ENCODE results near the gene ZNF460. TPM values are rescaled to one million over a fixed set of nuclear protein-coding genes. Genes with fewer than 3 reads are reported as not detected.
A peak's percentile ranks its signal among the peaks of the same experiment; 100 is the strongest.

The ZNF460 gene
- total RNA-seq, 1 donor from 2014 or later: 155 TPM

DNA sequence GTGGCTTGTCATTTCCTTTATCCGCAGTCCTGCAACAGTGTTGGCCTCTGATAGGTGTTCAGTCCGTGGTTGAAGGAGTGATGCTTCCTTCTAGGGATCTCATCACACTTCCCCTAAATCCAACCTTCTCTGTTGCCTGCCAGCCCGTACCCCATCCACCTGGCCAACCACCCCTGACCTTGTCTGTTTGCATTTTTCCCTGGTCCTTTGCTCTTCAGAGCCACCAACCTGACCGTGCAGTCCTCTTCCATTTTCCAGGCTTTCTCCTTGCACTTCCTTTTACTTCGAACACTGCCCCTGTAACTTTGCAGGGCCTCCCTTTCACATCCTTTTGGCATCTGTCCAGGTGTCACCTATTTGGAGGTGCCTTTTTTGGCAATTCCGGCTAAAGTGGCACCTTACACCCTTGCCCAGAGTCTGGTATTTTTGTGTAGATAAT is 696 bp downstream of the ZNF460 start:
- no peak for DNase-seq

DNA sequence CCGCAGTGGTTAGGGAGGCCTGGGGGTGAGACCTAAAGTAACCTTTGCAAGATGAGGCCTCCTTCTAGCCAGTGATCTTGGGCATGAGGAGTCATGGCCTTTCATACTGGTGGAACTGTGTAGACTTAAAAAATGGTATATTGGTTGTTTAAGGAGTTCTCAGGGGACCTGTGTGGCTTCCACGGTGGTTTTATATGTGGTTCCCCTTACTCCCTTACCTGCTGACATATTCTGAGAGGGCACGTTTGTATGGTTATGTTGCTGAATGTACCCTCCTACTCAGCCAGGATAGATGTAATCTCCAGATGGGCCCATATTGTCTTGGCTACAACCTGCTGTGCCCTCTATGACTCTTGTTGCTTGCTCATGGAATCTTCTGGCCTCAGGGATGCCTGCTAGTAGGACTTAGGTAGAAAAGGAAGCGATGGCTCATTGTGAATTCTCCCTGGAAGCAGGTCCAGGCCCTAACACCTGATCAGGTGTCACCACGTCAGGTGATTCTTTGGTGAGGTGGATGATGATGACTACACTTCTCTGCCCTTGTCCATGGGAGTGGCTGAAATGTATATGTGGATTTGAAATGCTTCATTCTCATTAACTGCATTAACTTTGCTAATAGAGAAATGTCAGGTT is 1.8 kb downstream of the ZNF460 start:
- DNase-seq: no peak

DNA sequence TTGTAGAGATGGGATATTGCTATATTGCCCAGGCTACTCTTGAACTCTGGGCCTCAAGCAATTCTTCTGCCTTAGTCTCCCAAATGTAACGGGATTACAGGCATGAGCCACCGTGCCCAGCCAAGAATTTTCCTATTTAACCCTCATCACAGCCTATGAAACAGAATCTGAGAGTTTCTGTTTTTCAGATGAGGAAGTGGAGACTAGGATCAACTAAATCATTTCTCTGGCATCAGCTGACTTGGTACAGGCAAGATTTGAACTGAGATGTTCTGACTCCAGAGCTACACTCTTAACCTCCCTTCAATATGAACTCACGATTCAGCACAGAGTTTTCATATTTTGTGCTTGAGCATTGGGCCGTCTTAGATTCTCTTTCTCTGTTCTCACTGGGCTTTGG is 8.1 kb downstream of the ZNF460 start:
- no peak for DNase-seq

DNA sequence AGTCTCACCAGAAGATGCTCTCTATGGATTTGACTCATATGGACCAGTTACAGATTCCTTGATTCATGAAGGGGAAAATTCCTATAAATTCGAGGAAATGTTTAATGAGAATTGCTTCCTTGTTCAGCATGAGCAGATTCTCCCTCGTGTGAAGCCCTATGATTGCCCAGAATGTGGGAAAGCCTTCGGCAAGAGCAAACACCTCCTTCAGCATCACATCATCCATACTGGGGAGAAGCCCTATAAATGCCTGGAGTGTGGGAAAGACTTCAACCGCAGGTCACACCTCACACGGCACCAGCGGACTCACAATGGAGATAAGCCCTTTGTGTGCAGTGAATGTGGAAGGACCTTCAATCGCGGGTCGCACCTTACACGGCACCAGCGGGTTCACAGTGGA is 10.7 kb downstream of the ZNF460 start:
- DNase-seq: no peak

DNA sequence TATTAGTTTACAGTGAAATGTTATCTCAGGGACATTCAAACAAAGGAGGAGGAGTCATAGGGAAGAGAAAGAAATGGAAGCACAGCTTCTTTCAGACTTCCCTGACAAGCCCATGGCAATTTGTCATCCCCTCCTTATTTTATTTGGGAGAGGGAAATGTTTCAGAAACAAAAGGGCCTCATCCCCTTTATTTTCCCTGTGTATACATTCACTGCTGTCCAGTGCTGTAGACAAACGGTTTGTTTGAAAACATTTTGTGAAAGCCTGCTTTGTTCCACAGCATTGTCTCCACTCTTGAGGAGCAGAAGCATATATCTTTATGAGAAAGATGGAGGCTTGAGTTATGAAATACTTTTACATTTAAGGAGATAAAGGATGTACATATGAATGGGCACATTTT is 12.3 kb downstream of the ZNF460 start:
- DNase-seq: no peak

DNA sequence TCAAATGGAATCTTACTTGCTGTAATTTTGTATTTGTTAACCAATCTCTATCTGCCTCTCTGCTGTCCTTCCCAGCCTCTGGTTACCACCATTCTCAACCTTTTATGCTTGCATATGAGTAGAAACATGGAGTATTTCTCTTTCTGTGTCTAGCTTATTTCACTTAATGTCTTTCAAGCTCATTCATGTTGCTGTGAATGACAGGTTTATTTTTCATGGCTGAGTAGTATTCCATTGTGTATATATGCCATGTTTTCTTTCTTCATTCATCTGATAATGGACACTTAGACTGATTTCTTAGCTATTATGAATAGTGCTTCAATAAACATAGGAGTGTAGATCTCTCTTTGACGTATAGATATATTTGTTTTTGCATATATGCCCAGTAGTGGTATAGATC is 13.4 kb downstream of the ZNF460 start:
- DNase-seq: no peak

DNA sequence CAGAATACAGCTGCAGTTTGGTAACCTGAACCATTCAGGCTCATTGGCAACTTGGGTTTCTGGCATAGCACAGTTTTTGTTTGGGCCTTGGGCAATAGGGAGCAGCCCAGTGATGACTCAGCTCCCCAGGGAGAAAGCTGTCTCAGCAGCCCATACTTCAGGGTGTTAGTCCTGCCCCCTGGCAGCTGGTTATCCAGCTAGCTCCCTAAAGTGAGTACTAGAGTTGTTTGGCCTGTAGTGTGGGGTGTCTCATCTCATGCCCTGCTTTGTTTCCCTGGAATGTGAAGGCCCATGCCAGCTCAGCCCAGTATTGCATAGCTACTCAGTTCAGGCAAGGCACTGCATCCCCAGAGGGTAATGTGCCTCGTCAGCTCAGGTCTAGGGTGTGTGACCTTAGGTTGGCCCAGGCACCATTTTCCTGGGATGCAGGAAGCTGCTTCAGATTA is 21.8 kb downstream of the ZNF460 start:
- DNase-seq: no peak

DNA sequence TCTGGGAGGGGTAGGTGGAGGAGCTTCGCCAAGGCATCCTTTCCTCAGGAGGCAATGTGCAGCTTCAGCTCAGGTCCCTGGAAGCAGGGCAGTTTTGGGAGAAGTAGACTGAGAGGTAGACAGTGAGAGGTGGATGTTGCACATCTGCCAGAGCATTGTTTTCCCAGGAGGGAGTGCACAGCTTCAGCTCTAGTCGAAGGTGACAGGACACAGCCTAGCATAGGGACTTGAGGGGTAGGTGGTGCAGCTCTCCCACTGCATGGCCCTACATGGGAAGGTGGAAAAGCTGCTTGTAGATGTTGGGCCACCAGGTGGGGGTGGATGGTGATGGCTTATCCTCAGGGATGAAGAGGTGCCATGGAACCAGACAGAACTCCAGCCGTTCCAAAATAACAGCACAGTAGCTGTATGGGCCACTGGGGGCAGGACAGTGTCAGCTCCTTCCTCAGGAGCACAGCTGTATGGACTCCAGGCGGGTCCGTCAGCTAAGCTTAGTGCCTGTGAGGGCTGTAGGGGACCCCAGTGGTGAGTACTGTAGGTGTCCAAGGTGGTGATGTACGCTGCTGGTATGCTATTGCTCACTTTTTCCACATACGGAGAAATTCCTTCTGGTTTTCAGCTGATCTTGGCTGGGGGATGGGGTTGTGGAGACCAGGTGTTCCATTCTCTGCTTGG is 22.6 kb downstream of the ZNF460 start:
- no peak for DNase-seq

DNA sequence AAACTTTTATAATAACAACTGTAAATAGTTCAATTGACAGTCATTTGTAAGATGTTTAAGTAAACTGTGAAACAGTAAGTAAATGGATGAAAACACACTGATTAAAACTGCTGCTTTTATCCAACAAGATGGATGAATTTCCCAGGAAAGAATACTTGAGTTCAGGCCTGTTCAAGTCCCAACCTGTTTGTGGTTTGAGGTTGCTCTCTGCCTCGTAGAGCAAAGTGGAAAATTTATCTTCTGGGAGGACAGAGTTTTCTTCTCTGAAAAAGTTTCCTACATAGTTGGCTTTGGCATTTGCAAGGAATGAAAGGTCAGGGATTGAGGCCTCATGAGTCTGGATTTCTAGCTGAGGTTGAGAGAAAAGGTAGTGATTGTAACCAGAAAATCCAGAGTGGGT is 24.8 kb downstream of the ZNF460 start:
- DNase-seq: no peak

DNA sequence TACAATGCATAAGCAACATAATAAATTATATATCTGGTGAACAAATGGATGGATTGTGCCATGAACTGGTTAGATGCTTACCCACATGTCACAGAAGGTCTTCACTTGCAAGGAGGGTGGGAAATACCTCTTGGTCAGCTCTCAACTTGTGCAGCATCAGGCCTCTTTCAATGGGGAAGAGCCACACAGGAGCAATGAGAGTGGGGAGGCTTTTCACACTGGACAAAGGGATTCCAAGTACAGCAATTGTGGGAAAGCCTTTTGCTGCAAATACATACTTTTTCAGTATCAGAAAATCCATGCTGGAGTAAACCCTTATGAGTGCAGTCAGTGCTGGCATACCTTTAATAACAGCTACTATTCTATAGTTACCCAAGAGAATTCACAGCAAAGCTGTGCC is 28.2 kb downstream of the ZNF460 start:
- DNase-seq: no peak

DNA sequence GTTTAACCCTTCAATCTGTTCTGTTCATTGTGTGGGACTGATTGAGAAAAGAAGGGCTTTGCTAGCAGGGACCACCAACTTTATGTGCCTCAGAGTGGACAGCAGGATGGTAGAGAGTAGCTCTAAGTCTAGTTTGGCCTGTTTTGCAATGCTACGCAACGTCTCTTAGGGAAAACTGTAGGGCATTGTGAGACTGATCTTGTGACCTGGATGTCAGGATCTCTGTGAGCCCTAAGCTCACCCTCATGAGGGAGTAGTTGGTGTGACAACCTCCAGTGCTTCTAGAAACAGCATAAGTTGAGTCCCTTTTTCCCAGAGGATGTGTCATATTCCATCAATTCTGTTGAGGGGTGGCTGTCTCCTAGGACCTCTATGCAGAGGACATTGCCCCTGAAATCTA is 30.5 kb downstream of the ZNF460 start:
- no peak for DNase-seq

DNA sequence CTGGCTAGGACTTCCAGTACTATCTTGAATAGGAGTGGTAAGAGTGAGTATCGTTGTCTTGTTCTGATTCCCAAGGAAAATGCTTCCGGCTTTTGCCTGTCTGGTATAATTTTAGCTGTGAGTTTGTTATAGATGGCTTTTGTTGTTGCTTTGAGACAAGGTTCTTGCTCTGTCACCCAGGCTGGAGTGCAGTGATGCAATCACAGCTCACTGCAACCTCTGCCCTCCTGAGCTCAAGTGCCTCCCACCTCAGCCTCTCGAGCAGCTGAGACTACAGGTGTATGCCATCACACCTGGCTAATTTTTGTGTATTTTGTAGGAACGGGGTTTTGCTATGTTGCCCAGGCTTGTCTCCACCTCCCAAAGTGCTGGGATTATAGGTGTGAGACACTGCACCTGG is 33.9 kb downstream of the ZNF460 start:
- DNase-seq: no peak

DNA sequence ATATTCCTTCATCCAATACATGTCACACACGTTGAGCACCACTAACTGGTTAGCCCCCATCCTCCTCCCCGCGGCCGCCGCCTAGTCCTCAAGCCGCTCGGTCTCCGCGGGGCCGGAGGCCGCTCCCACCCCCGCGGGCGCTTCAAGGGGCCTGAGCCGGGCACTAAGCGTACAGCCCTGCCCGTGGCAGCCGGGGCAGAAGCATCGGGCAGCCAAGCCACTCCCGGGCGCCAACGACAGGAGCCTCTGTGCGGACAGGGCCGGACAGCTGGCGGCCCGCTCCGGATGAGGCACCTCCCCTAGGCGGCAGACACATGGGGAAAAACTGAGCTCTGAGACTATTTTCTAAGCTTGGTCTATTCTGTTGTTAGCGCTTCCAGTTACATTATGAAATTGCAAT is 37.2 kb downstream of the ZNF460 start:
- DNase-seq: no peak

DNA sequence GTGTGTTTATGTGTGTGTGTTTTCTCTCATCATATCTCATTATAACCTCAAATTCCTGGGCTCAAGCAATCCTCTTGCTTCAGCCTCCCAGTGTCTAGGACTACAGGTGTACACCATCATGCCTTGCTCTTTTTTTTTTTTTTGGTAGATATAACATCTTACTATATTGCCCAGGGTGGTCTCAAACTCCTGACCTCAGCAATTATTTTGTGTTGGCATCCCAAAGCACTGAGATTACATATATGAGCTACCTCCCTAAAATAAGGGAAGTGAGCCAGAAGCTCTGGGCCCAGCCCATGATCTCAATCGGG is 39.5 kb downstream of the ZNF460 start:
- no peak for DNase-seq

DNA sequence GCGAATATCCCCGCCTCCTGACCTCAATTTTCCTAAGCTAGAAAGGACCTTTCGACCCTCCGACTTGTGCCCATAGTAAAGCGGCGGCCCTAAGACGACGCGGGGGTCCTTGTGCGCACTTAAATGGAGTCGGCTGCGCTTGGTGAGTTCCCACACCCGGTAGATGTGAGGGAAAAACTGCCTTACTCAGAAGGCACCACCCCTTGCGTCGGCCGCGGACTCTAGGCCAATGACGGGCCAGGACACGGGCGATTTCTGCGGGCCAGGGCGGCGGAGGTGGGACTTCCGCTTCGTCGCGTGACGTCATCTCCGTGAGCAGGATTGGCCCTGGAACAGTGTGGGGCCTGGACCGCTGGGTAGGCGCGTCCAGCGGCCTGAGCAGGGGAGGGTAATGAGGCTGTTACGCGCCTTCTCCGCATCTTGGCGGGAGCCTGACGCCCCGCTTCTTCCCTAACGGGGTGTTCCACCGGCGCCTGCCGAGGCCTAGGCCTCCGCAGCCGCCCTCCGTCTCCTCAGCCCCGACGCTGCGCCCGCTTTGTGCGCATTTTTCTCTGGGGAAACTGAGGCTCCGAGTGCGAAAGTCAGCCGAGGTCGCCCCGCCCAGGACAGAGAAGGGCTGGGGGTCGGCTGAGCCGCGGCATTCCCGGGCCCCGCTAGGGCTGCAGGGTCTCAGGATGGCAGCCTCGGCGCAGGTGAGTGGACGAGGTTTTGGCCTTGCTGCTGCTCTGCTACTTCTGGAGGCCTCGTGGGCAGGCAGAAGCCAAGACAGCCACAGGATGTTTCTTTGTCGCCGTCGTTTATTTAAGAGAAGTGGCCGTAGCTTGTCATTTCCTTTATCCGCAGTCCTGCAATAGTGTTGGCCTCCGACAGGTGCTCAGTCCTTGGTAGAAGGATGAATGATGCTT is 40.1 kb downstream of the ZNF460 start, which contains the start of gene ZNF543:
ZNF543 (plus strand) TSS at position 293 of the 905 bp plus-strand sequence; CDS start at position 675, 382 bp downstream.
- peak; percentile 92 for DNase-seq

DNA sequence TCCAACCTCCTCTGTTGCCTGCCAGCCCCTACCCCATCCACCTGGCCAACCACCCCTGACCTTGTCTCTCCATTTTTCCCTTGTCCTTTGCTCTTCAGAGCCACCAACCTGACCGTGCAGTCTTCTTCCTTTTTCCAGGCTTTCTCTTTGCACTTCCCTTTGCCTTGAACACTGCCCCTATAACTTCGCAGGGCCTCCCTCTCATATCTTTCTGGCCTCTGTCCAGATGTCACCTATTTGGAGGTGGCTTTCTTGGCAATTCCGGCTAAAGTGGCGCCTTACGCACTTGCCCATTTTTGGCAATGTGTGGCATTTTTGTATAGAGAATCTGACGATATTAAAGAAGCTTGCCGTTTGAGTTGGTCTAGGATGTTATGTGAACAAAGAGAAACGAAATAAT is 40.8 kb downstream of the ZNF460 start:
- no peak for DNase-seq

DNA sequence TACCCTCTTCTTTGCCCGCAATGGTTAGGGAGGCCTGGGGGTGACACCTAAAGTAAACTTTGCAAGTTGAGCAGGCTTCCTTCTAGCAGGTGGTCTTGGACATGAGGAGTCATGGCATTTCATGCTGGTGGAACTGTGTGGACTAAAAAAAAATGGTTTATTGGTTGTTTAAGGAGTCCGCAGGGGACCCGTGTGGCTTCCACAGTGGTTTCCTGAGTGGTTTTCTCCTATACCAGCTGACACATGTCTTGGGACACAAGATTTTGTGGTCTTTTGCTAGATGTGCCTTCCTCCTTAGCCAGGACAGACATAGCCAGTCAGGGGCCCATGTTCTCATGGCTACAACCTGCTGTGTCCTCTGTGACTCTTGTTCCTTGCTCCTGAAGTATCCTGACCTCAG is 41.5 kb downstream of the ZNF460 start:
- DNase-seq: no peak

DNA sequence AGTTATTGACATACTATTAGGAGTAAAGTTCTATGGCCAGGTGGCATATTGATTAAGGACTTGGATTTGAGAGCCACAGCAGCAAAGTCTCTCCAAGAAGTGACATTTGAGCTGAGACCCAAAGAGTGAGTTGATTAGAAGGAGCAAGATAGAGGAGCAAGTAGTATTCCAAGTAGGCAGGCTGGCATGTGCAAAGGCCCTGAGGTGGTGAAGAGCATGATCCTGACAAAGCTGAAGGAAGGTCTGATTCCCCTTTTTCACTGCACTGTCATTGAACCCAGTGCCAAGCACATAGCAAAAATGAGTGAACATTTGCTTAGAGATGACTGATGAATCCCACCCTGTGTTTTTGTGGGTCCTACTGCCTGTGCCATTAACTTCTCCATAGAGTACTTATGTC is 44.7 kb downstream of the ZNF460 start:
- no peak for DNase-seq

DNA sequence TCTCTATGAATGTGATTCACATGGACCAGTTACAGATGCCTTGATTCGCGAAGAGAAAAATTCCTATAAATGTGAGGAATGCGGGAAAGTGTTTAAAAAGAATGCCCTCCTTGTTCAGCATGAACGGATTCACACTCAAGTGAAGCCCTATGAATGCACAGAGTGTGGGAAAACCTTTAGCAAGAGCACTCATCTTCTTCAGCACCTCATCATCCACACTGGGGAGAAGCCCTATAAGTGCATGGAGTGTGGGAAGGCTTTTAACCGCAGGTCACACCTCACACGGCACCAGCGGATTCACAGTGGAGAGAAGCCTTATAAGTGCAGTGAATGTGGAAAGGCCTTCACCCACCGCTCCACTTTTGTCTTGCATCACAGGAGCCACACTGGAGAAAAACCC is 47.7 kb downstream of the ZNF460 start:
- DNase-seq: no peak

DNA sequence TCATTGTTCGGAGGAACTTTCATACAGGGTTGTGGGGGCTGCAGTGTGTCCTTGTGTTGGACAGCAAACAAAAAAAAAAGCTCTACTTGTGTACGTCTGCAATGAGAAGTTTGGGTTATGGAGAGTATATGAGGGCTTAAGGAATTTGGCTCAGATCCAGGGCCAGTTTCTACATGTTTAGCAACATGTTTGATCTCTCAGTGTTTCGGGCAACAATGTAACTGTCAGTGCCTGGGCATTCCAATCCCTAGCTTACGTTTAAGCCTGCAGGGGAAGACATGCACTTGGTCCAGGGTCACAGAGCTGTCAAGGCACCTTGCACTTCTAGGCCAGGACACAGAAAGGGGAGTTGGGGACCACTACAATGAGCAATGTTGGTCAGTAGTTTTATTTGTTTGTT is 53.9 kb downstream of the ZNF460 start:
- no peak for DNase-seq

DNA sequence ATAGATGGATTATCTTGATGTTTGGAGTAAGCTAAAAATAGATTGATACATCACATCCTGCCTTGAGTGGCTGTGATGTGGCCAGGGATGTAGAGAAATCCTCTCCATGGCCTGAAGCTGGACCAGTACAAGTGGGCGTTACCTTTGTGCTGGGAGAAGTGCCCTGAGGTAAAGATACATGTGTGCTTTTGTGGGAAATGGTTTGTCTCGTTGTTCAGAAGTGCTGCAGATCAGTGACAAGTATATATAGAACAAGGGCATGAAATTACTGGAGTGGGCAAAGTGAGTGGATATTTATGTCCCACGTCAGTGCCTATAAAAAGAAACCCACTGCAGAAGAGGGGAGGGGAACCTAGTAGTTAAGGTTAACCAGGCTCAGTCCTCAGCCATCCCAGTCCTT is 58.6 kb downstream of the ZNF460 start:
- DNase-seq: no peak

DNA sequence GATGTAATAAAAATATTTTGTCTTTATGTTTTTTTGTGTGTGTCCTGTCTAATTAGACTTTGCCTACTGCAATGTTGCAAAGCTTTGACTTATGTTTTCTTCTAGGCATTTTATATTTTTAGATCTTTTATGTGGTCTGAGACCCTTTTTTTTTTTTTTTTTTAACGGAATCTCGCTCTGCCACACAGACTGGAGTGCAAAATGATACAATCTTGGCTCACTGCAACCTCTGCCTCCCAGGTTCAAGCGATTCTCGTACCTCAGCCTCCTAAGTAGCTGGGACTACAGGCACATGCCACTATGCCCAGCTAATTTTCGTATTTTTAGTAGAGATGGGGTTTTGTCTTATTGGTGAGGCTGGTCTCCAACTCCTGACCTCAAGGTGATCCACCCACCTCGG is 62.3 kb downstream of the ZNF460 start:
- DNase-seq: no peak

Data from occipital lobe (tissue), 2 donors.